ENCODE measurements around the gene NLRC5. TPM values are rescaled to one million over a fixed set of nuclear protein-coding genes. Genes with fewer than 3 reads are reported as not detected.

NLRC5 gene
- total RNA-seq, 1 experiment from 2014 or later = 2.4 TPM

GRCh38 chr16:57067347-57067746 is 78.0 kb downstream of the NLRC5 start:
- Histone ChIP-seq H3K9me3 (ENCODE audit: control insufficient read depth, low read depth, low read length) (no peaks in the 10 kb centered on the region), H2BK120ac (ENCODE audit: low read depth, low read length, poor library complexity, severe bottlenecking) (no peak overlapping the region), H3K9ac (ENCODE audit: extremely low read depth, insufficient read length, low read length) (no peak overlapping the region), H2AFZ (ENCODE audit: low read length) (no peak overlapping the region), H3K79me1 (ENCODE audit: insufficient read depth, low read depth, low read length, poor library complexity, severe bottlenecking) (no peaks in the 10 kb centered on the region), H3K27me3 (ENCODE audit: insufficient read depth, low read length) (no peaks in the 10 kb centered on the region), H2BK20ac (ENCODE audit: low read depth, low read length, poor library complexity, severe bottlenecking) (no peak overlapping the region), H4K8ac (replicated peaks; ENCODE audit: insufficient read length, low read depth, low read length) (no peak overlapping the region), H3K4ac (ENCODE audit: low read depth, low read length) (no peak overlapping the region), H3K14ac (ENCODE audit: insufficient read depth, low read length) (no peak overlapping the region; the same call in 1 of the 2 replicates), H4K91ac (ENCODE audit: insufficient read length, low read depth, low read length) (no peak overlapping the region), H2BK12ac (ENCODE audit: insufficient read length, low read depth, low read length) (no peak overlapping the region), H3K27ac (ENCODE audit: insufficient read length, low read depth, low read length) (no peak overlapping the region), H2BK5ac (ENCODE audit: insufficient read length, low read length) (no peak overlapping the region), H4K20me1 (ENCODE audit: control insufficient read depth, insufficient read depth, insufficient read length) (no peaks in the 10 kb centered on the region), H3K4me2 (ENCODE audit: insufficient read depth, insufficient read length, low read length) (no peak overlapping the region), H3K56ac (ENCODE audit: insufficient read length, low read depth, low read length) (no peak overlapping the region), H4K5ac (ENCODE audit: insufficient read length, low read depth, low read length) (no peak overlapping the region), H3K79me2 (ENCODE audit: insufficient read depth, low read length) (no peaks in the 10 kb centered on the region), H3T11ph (ENCODE audit: low read length) (no peak overlapping the region), H3K18ac (ENCODE audit: insufficient read length, low read depth, low read length) (no peak overlapping the region), H3K23me2 (ENCODE audit: insufficient read length, low read depth, low read length, poor library complexity, severe bottlenecking) (no peaks in the 10 kb centered on the region), H3K23ac (ENCODE audit: insufficient read length, low read depth, low read length) (no peak overlapping the region), H2BK15ac (ENCODE audit: low read depth, low read length) (no peak overlapping the region), H3K4me1 (ENCODE audit: insufficient read depth, low read length) (no peaks in the 10 kb centered on the region), H2AK5ac (ENCODE audit: insufficient read length, low read length) (no peak overlapping the region)
- peaks cover 0 to 6% of the 10 kb centered on the region in 2 experiments; a peak in 1 of 4 replicates for H3K4me1 Mint-ChIP-seq
- H3K4me3 Mint-ChIP-seq = no peak overlapping the region
- no peaks in the 10 kb centered on the region for H3K9me3 Mint-ChIP-seq
- no peak for TF ChIP-seq CTCF (conservative IDR thresholded peaks at IDR 0.05)
- peak overlapping the region in 1 of 3 experiments; percentile 31; a peak in 1 of 7 replicates for H3K27ac Mint-ChIP-seq
- no peaks in the 10 kb centered on the region for H3K36me3 Mint-ChIP-seq (ENCODE audit: insufficient read depth in 1 of 3, low read depth in 3 of 3)
- no peak for DNase-seq
- peaks cover 9% of the 10 kb centered on the region for H3K27me3 Mint-ChIP-seq (ENCODE audit: low read depth)
- no CpG with 5 or more reads among the region's 3 CpGs for WGBS (ENCODE audit: extremely low coverage, insufficient read length, low lambda C conversion rate)

All from H9 (cell line).